HFF-Myc (cell line): ENCODE results near the gene EFCAB12.

Source experiments
- DNase-seq: peaks from one replicate; pipeline ENCODE4 v3.0.0-alpha.2; 2011; ENCODE audit warnings: low read depth; ENCODE audit errors: extremely low read depth
- H3K4me3 ChIP-seq: replicated peaks from 2 replicates; pipeline ENCODE4 v1.5.1; 2011; ENCODE audit warnings: low read depth, mild to moderate bottlenecking, control low read depth, low read length
- TF ChIP-seq, protein P1 (sequence below): IDR thresholded peaks from 2 replicates; pipeline ENCODE4 v1.5.1; 2012; ENCODE audit warnings: mild to moderate bottlenecking, low read depth, low read length, control low read depth; ENCODE audit errors: missing control alignments

EFCAB12 gene

DNA sequence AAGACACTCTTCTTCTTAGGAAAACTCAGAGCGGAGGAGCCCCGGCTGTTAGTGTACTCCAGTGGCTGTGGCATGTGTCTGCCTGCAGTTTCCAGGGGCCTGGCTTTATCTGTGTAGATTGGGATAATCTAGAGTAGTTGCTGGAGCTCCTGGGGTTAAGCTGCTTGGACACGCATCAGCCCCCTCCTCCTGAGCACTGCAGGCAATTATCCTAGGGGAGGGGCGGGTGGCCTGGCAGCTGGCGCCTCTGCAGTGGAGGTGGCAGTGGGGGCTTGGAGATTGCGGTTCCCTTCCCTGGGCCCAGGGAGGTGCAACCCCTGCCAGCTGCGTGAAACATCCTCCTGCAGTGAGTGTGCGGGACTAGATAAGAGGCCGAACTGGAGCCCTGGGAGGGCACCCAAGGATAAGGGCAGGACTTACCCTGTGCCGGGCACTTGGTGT lies 68.2 kb downstream of the EFCAB12 start:
- TF ChIP-seq, protein P1, sequence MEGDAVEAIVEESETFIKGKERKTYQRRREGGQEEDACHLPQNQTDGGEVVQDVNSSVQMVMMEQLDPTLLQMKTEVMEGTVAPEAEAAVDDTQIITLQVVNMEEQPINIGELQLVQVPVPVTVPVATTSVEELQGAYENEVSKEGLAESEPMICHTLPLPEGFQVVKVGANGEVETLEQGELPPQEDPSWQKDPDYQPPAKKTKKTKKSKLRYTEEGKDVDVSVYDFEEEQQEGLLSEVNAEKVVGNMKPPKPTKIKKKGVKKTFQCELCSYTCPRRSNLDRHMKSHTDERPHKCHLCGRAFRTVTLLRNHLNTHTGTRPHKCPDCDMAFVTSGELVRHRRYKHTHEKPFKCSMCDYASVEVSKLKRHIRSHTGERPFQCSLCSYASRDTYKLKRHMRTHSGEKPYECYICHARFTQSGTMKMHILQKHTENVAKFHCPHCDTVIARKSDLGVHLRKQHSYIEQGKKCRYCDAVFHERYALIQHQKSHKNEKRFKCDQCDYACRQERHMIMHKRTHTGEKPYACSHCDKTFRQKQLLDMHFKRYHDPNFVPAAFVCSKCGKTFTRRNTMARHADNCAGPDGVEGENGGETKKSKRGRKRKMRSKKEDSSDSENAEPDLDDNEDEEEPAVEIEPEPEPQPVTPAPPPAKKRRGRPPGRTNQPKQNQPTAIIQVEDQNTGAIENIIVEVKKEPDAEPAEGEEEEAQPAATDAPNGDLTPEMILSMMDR = no peak
- no peak overlapping the region for H3K4me3 ChIP-seq
- no peak for DNase-seq

DNA sequence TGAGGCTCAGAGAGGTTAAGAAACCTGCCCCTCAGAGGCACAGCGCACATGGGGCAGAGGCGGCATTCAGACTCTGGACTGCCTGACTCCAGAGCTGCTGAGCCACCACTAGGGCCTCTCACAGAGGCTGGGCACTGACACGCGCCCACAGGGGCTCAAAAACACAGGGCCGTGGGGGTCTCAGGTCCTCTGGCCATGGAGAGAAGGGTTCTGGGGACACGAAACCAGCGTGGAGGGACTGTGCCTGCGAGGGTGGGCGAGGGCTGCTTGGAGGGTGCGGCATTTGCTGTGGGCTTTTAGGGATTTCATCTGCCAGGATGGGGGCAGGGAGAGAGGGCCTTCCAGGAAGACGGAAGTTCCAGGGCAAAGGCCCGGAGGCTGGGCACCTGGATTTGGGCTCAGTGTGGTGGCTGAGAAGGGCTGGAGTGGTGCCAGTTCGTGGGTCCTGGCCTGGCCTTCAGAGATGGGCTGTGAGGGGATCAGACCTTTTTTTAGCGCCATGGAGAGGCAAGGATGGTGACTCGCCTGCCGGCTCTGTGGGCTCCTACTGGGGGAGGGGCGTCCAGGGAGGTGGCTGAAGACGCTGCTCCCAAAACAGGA lies 69.6 kb downstream of the EFCAB12 start:
- TF ChIP-seq, protein P1 = no peak
- no peak for DNase-seq

DNA sequence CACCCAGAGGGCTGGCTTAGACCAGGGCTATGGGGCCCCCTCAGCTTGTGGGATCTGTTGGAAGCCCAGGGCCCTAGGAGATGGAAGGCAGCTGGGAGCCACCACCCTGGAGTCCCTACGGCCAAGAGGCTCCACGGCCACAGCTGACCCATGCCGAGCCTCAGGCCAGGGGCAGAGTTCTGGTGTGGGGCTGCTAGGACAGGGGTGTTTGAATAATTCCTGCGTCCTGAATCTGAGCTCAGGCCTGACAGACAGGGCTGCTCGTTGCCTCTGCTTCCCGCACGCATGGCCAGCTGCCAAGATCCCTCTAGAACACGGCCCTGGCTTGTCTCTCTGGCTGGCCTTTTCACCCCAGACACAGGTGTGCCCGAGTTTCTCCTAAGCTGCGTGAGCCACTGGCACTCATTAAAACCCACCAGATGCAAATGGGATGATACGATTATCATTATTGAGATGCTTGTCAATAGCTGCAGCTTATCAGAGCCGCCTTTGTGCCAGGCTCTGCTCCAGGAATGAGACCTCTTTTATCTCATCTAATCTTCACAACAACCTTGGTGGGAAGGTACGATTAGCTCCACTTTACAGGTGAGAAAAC lies 70.2 kb downstream of the EFCAB12 start:
- TF ChIP-seq, protein P1 = no peak
- no peak for DNase-seq
- no peak overlapping the region for H3K4me3 ChIP-seq

More for the DNA sequence above, 69.6 kb downstream of the EFCAB12 start:
- no peak overlapping the region for H3K4me3 ChIP-seq

DNA sequence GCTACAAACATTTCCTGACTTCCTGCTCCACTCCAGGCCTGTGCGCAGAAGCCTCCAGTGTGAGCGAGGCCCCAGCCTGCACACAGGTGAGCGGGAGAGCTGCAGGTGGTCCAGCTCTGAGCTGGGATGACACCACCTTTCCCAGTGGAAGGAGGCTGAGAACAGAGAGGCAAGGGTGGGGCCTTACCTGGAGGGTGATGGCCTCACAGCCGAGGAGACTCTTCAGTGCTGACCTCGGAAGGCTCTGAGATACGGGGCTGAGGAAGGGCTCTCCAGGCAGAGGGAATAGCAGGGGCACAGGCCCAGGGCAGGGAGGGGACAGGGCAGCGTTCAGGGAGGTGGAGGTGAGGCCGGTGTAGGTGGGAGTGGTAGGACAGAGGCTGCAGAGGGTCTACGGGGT lies 70.8 kb downstream of the EFCAB12 start:
- TF ChIP-seq, protein P1 = no peak
- no peak for DNase-seq
- no peak overlapping the region for H3K4me3 ChIP-seq

DNA sequence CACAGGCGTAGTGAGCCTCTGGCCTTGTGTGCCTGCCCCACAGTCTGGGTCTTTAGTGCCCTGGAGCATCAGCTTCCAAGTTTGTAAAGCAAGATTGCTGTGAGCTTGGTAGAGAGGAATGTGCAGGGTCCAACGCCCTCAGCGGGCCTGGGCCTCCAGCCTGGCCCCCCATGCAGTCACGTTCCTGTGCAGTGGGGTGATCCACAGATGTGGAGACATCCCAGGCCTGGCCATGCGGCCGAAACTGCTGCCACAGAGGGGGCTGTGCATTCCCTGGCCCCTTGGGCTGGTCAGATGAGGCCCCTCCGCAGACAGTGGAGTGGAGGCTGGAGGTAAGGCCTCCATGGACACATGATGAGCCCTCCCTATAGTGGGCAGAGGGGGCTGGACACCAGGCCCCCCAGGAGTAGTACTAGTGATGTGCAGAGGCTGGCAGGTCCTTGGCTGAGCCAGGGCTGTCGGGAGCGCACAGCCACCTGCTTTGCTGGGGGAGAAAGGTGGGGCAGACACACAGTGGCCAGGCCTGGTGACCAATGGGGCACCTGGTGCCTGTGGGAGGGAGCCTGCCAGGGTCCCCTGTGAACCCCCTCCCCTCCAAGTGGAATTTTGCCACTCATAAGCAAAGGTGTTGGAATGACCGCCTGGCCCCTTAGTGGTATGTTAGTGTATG lies 71.5 kb downstream of the EFCAB12 start:
- DNase-seq = no peak
- TF ChIP-seq, protein P1 = no peak
- H3K4me3 ChIP-seq = no peak overlapping the region

DNA sequence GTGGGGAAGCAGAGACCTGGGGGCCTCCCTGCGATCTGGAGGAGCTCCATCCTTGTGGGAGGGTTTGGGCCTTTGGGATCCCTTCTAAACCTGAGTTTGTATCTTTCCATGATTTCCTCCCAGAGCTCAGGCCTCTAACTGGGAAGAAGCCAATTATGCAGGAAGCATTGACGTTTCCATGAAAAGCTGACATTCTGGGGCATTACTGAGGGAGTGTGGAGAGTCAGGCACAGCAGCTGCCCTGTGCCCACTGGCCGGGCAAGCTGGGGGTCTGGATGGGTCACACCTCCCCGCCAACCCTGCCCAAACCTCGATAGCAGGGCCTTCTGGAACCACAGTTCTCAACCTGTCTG lies 74.9 kb downstream of the EFCAB12 start:
- TF ChIP-seq, protein P1 = no peak

More for the DNA sequence above, 74.9 kb downstream of the EFCAB12 start:
- DNase-seq = no peak
- H3K4me3 ChIP-seq = no peak overlapping the region
